Activated CD4-positive, alpha-beta T cell treated with anti-CD3 and anti-CD28 coated beads for 48 hours (primary cell): Measurements from ENCODE around the gene CFHR2.
"Not testable (repeated sequence)": the region's sequence is repeated elsewhere in the genome, so short reads cannot be mapped to it uniquely, and the experiment has no call there.

Source experiments
- DNase-seq: peaks from one replicate; pipeline ENCODE4 v3.0.0-alpha.2; 2020

Gene CFHR2

GRCh38 chr1:196943568-196943967, at the start of gene CFHR2:
Gene CFHR2 (plus strand): TSS chr1:196943738. CDS start chr1:196943881, 143 bp downstream.
- DNase-seq = not testable (repeated sequence)

- no peak for DNase-seq
Measured at GRCh38 chr1:196896355-196896754, 47.2 kb upstream of the CFHR2 start.

- no peak for DNase-seq
Measured at GRCh38 chr1:196897158-196897828, 46.2 kb upstream of the CFHR2 start.

GRCh38 chr1:196902344-196902743, 41.2 kb upstream of the CFHR2 start:
- no peak for DNase-seq

- no peak for DNase-seq
Measured at GRCh38 chr1:196910215-196910614, 33.3 kb upstream of the CFHR2 start.

- not testable (repeated sequence) for DNase-seq
Measured at GRCh38 chr1:196912283-196912682, 31.3 kb upstream of the CFHR2 start.

- not testable (repeated sequence) for DNase-seq
Measured at GRCh38 chr1:196926839-196927238, 16.7 kb upstream of the CFHR2 start.

GRCh38 chr1:196932853-196933252, 10.7 kb upstream of the CFHR2 start:
- not testable (repeated sequence) for DNase-seq

- DNase-seq = no peak
Measured at GRCh38 chr1:196933531-196934189, 9.9 kb upstream of the CFHR2 start.

- not testable (repeated sequence) for DNase-seq
Measured at GRCh38 chr1:196941474-196941873, 2.1 kb upstream of the CFHR2 start.

- no peak for DNase-seq
Measured at GRCh38 chr1:196951711-196952394, 8.3 kb downstream of the CFHR2 start.

- no peak for DNase-seq
Measured at GRCh38 chr1:196954778-196955177, 11.2 kb downstream of the CFHR2 start.

- DNase-seq = no peak
Measured at GRCh38 chr1:196955926-196956325, 12.4 kb downstream of the CFHR2 start.

GRCh38 chr1:196960854-196961253, 17.3 kb downstream of the CFHR2 start:
- no peak for DNase-seq

GRCh38 chr1:196970182-196970581, 26.6 kb downstream of the CFHR2 start:
- DNase-seq = no peak

GRCh38 chr1:196976278-196976677, 32.7 kb downstream of the CFHR2 start:
- DNase-seq = no peak

GRCh38 chr1:196977278-196977677, 33.7 kb downstream of the CFHR2 start, which contains the start of gene CFHR5:
Gene CFHR5 (plus strand): TSS chr1:196977556. CDS start chr1:196977665, 109 bp downstream.
- no peak for DNase-seq

GRCh38 chr1:196980859-196981258, 37.3 kb downstream of the CFHR2 start:
- no peak for DNase-seq

GRCh38 chr1:196982247-196982646, 38.7 kb downstream of the CFHR2 start:
- DNase-seq = not testable (repeated sequence)

GRCh38 chr1:196991919-196992651, 48.5 kb downstream of the CFHR2 start:
- DNase-seq = not testable (repeated sequence)

- no peak for DNase-seq
Measured at GRCh38 chr1:196993916-196994315, 50.4 kb downstream of the CFHR2 start.

GRCh38 chr1:196997423-196997822, 53.9 kb downstream of the CFHR2 start:
- DNase-seq = no peak

GRCh38 chr1:197001828-197002227, 58.3 kb downstream of the CFHR2 start:
- DNase-seq = no peak
